Right atrium auricular region (tissue), 2 donors: ENCODE measurements around the gene CHRNE. TPM values are rescaled to one million over a fixed set of nuclear protein-coding genes. Genes with fewer than 3 reads are reported as not detected.
"Not testable (repeated sequence)": the region's sequence is repeated elsewhere in the genome, so short reads cannot be mapped to it uniquely, and the experiment has no call there.

ENCODE experiments used
- DNase-seq: peaks from one replicate; pipeline ENCODE4 v3.0.0-alpha.2; 2019; ENCODE audit warnings: low spot score
- H3K27ac ChIP-seq, 2 donors: fragments of 200-600 bp; sonication (generic); 1 replicate in 1 of 2; 2 replicates in 1 of 2; pipeline ENCODE4 v1.5.1; 2016 to 2019
- H3K27me3 ChIP-seq, 2 donors: fragments of 200-600 bp; sonication (generic); one replicate each; pipeline versions ENCODE4 v1.5.1 to v1.6.0; 2017 to 2019
- H3K36me3 ChIP-seq: fragments of 200-600 bp; sonication (generic); one replicate; pipeline ENCODE4 v1.5.1; 2016
- H3K4me1 ChIP-seq, 2 donors: fragments of 200-600 bp; sonication (generic); one replicate each; pipeline versions ENCODE4 v1.5.1 to v1.6.0; 2017 to 2019
- H3K4me3 ChIP-seq, 2 donors: fragments of 200-600 bp; sonication (generic); 1 replicate in 1 of 2; 2 replicates in 1 of 2; pipeline ENCODE4 v1.5.1; 2017 to 2019; ENCODE audit warnings: mild to moderate bottlenecking in 1 of 2, moderate library complexity in 1 of 2
- H3K9me3 ChIP-seq, 2 donors: fragments of 200-600 bp; sonication (generic); one replicate each; pipeline ENCODE4 v1.5.1; 2019
- CTCF ChIP-seq, 2 donors: fragments of 200-600 bp; sonication (generic); IDR thresholded peaks; one replicate each; pipeline ENCODE4 v1.5.1; 2019; ENCODE audit warnings: antibody characterized with exemption in 2 of 2
- total RNA-seq, 2 donors: library from RNA; depleted of rRNA; stranded (reverse); fragments of >200 nt; gene quantifications; one replicate each; pipeline ENCODE4 v1.1.0, GENCODE V29; 2016

The CHRNE gene
- total RNA-seq, 2 donors from 2014 or later, result 49.3 to 167 TPM

- Histone ChIP-seq H3K4me3 (no peak overlapping the region), H3K27ac (no peak overlapping the region), H3K4me1 (peaks cover 0 to 4% of the 10 kb centered on the region in 2 donors), H3K27me3 (no peaks in the 10 kb centered on the region), H3K9me3 (no peaks in the 10 kb centered on the region), H3K36me3 (peaks cover 38% of the 10 kb centered on the region)
- TF ChIP-seq CTCF (IDR thresholded peaks at IDR 0.05), result no peak
- DNase-seq, result no peak
These were observed 22.0 kb downstream of the CHRNE start for GRCh38 chr17:4880857-4881256.

DNA sequence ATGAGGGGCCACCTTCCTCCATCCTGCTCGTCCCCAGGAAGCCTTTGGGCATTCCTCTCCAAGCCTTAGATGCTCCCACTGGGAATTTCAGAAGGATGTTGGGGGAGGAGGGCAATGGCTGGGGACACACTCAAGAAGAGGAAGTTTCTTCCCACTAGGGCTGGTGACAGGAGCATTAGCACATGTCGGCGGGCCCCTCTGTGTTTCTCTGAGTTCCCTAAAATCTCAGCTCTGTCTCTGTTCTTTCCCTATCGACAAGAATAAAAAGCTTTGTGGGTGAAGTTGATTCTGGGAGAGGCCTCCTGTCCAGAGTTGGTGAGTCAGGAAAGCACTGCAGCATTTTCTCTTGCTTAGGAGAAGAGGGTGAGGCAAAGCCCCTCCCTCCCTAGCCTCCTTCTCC is 23.3 kb downstream of the CHRNE start:
- Histone ChIP-seq H3K27ac (no peak overlapping the region), H3K36me3 (peaks cover 26% of the 10 kb centered on the region), H3K9me3 (no peaks in the 10 kb centered on the region)

GRCh38 chr17:4877089-4877488 is 25.8 kb downstream of the CHRNE start:
- Histone ChIP-seq H3K27ac (no peak overlapping the region), H3K27me3 (no peaks in the 10 kb centered on the region), H3K4me3 (no peak overlapping the region), H3K36me3 (peaks cover 18% of the 10 kb centered on the region), H3K4me1 (peaks cover 0 to 4% of the 10 kb centered on the region in 2 donors), H3K9me3 (no peaks in the 10 kb centered on the region)
- DNase-seq, result no peak
- no peak for TF ChIP-seq CTCF (IDR thresholded peaks at IDR 0.05)

More for the DNA sequence above, 23.3 kb downstream of the CHRNE start:
- Histone ChIP-seq H3K4me1 (peaks cover 0 to 4% of the 10 kb centered on the region in 2 donors), H3K4me3 (no peak overlapping the region), H3K27me3 (no peaks in the 10 kb centered on the region)
- DNase-seq, result no peak
- no peak for TF ChIP-seq CTCF (IDR thresholded peaks at IDR 0.05)

DNA sequence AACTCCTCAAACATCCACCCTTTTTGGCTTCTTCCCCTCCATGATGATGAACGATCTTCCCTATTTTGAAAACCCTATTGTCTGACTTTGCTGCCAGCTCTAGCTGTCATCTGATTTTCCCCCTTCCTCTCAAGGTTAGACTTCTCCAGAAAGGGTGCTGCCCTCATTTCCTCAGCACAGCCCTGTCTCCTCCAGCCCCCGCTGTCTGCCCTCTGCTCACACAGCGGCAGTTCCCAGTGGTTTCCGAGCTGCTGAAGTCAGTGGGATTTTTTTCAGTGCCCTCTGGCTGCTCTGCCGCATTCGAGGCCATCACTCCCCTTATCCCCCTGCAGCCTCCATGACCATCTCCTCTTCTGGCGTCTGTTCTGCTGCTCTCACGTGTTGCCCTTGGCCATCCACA is 30.1 kb downstream of the CHRNE start:
- TF ChIP-seq CTCF (IDR thresholded peaks at IDR 0.05), result no peak
- H3K4me3 ChIP-seq, result no peak overlapping the region
- no peaks in the 10 kb centered on the region for H3K9me3 ChIP-seq
- no peaks in the 10 kb centered on the region for H3K27me3 ChIP-seq
- DNase-seq, result no peak
- no peaks in the 10 kb centered on the region for H3K4me1 ChIP-seq
- no peaks in the 10 kb centered on the region for H3K36me3 ChIP-seq
- no peak overlapping the region for H3K27ac ChIP-seq

DNA sequence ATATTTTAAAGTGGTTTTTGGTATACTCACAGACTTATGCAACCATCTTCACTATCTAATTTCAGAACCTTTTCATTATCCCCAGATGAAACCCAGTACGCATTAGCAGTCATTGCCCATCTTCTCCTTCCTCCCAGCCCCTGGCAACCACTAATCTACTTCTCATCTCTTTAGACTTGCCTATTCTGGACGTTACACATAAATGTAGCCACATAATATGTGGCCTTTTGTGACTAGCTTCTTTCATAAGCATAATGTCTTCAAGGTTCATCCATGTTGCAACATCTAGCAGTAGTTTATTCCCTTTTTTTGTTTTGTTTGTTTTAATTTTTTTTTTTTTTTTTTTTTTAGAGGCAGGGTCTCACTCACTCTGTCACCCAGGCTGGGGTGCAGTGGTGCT is 32.0 kb downstream of the CHRNE start:
- H3K27me3 ChIP-seq, result no peaks in the 10 kb centered on the region

DNA sequence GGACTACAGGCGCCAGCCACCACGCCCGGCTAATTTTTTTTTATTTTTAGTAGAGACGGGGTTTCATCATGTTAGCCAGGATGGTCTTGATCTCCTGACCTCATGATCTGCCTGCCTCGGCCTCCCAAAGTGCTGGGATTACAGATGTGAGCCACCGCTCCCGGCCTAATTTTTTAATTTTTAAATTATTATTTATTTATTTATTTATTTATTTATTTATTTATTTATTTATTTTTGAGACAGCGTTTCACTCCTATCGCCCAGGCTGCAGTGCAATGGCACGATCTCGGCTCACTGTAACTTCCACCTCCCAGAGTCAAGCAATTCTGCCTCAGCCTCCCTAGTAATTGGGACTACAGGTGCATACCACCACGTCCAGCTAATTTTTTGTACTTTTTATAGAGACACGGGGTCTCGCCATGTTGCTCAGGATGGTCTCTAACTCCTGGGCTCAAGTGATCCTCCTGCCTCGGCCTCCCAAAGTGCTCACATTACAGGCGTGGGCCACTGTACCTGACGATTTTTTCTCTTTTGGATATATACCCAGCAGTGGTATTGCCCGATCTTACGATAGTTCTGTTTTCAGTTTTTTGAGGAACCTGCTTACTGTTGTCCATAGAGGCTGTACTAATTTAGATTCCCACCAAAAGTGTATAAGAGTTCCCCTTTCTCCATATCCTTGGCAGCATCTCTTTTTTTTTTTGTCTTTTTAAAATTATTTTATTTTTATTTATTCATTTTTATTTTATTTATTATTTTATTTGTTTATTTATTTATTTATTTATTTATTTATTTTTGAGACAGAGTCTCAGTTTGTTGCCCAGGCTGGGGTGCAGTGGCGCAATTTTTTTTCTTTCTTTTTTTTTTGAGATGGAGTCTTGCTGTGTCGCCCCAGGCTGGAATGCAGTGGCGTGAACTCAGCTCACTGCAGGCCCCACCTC is 33.6 kb downstream of the CHRNE start:
- H3K9me3 ChIP-seq, H3K36me3 ChIP-seq, DNase-seq, H3K4me3 ChIP-seq, H3K4me1 ChIP-seq, H3K27ac ChIP-seq, H3K27me3 ChIP-seq: not testable (repeated sequence)

More for the DNA sequence above, 32.0 kb downstream of the CHRNE start:
- DNase-seq, result no peak
- H3K4me1 ChIP-seq, result no peaks in the 10 kb centered on the region
- no peaks in the 10 kb centered on the region for H3K9me3 ChIP-seq
- no peak for TF ChIP-seq CTCF (IDR thresholded peaks at IDR 0.05)
- no peaks in the 10 kb centered on the region for H3K36me3 ChIP-seq
- no peak overlapping the region for H3K27ac ChIP-seq
- no peak overlapping the region for H3K4me3 ChIP-seq

- not testable (repeated sequence) for H3K9me3 ChIP-seq, DNase-seq, H3K27me3 ChIP-seq, H3K27ac ChIP-seq, H3K4me3 ChIP-seq, H3K4me1 ChIP-seq, H3K36me3 ChIP-seq
These were observed 35.4 kb downstream of the CHRNE start for GRCh38 chr17:4867535-4867934.
